ENCODE results near the gene CSPG4. TPM values are rescaled to one million over a fixed set of nuclear protein-coding genes. Genes with fewer than 3 reads are reported as not detected.
A peak's percentile ranks its signal among the peaks of the same experiment; 100 is the strongest.
"Not testable (repeated sequence)": the region's sequence is repeated elsewhere in the genome, so short reads cannot be mapped to it uniquely, and the experiment has no call there.

Gene CSPG4
- polyA plus RNA-seq, 1 experiment, result 5.8 TPM

DNA sequence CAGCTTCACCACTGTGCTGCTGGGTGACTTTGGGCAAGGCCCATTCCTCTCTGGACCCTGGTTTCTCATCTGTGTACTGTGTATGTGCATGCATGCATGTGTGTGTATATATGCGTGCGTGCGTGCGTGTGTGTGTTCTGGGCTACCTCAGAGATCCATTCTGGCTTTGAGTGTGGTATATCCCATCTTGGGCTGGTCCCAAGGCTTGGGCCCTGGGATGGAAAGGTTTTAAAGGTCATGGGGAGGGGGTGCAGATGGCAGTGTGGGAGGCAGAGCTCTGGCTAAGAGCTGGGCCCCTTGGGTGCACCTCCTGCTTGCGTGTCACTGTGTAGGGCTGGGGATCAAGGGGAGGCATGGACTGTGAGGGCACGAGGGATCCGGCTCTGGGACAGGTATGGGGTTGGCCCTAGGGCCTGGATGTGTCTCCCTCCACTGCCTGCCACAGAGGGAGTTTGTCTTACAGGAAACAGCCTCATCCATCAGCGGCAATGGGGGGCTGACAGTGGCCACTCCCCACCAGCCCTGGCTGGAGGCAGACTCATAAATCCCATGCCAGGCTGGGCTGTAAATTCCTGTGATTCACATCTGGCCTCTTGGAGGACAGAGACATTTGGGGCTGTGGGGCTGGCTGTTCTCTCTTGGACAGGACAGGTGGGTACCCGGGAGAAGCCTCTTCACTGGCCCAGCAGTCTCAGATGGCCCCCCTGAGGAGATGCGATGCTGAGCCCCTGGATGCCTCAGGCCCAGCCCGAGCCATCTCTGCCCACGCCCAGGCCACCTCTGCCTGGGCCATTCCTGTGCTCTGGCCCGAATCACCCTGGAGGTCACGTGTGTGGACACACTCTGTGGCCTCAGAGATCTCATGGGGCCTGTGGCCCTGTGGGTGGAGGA is 21.4 kb upstream of the CSPG4 start:
- H3K4me3 ChIP-seq (ENCODE audit: low read depth, low read length), result no peak overlapping the region
- H3K27ac ChIP-seq (ENCODE audit: low read depth, low read length), result no peak overlapping the region
- H3K27me3 ChIP-seq (ENCODE audit: control insufficient read depth, insufficient read depth, low read length), result no peaks in the 10 kb centered on the region
- DNase-seq (ENCODE audit: low read depth, low spot score), result no peak
- no peaks in the 10 kb centered on the region for H3K9me3 ChIP-seq (ENCODE audit: control insufficient read depth, insufficient read depth, low read length)
- TF ChIP-seq, protein P1, sequence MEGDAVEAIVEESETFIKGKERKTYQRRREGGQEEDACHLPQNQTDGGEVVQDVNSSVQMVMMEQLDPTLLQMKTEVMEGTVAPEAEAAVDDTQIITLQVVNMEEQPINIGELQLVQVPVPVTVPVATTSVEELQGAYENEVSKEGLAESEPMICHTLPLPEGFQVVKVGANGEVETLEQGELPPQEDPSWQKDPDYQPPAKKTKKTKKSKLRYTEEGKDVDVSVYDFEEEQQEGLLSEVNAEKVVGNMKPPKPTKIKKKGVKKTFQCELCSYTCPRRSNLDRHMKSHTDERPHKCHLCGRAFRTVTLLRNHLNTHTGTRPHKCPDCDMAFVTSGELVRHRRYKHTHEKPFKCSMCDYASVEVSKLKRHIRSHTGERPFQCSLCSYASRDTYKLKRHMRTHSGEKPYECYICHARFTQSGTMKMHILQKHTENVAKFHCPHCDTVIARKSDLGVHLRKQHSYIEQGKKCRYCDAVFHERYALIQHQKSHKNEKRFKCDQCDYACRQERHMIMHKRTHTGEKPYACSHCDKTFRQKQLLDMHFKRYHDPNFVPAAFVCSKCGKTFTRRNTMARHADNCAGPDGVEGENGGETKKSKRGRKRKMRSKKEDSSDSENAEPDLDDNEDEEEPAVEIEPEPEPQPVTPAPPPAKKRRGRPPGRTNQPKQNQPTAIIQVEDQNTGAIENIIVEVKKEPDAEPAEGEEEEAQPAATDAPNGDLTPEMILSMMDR (IDR thresholded peaks at IDR 0.05; ENCODE audit: low read depth, low read length), result no peak
- ChIA-PET CTCF (no interaction called here), POLR2A (no interaction called here)

DNA sequence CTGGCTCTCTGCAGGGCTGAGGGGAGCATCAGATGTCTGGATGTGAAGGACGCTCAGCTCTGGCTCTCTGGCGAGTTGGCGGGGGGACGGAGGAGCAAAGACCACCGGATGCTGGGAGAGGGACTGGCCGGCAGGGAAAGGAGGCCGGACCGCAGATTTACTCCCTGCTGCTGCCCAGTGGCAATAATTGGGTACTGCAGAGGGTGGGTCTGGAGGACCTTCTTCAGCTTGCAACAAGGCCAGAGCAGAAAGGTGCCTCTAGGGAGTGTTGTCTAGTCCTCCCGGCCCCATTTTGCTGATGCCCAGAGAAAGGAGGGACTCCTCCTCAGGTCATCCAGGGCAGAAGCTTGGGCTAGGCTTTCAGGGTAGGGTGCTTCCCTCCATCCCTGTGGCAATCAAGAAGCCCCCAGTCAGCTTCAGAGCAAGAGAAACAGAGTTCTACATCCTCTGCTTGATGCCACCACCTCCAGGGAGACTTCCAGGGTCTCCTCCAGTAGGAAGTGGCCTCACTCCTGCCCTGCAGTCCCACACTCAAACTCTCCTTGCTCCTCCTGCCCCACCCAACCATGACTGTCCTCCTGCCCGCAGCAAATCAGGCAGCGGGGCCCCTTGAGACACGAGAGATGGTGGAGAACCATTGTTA is 20.3 kb upstream of the CSPG4 start:
- CTCF ChIA-PET, result interaction anchor here (0.5 to 1.3 kb wide), 8 partner anchors 9 to 394 kb away, joined by 3 to 10 read pairs (median 4); a partner anchor contains a TSS
- no peak overlapping the region for H3K4me3 ChIP-seq (ENCODE audit: low read depth, low read length)
- no peak for DNase-seq (ENCODE audit: low read depth, low spot score)
- no peak overlapping the region for H3K27ac ChIP-seq (ENCODE audit: low read depth, low read length)
- POLR2A ChIA-PET, result interaction anchor here (0.7 kb wide), 1 partner anchor 941 kb away, joined by 3 read pairs; no protein-coding TSS in a partner anchor
- no peaks in the 10 kb centered on the region for H3K27me3 ChIP-seq (ENCODE audit: control insufficient read depth, insufficient read depth, low read length)
- TF ChIP-seq, protein P1 (IDR thresholded peaks at IDR 0.05; ENCODE audit: low read depth, low read length), result peak; percentile 86
- no peaks in the 10 kb centered on the region for H3K9me3 ChIP-seq (ENCODE audit: control insufficient read depth, insufficient read depth, low read length)

DNA sequence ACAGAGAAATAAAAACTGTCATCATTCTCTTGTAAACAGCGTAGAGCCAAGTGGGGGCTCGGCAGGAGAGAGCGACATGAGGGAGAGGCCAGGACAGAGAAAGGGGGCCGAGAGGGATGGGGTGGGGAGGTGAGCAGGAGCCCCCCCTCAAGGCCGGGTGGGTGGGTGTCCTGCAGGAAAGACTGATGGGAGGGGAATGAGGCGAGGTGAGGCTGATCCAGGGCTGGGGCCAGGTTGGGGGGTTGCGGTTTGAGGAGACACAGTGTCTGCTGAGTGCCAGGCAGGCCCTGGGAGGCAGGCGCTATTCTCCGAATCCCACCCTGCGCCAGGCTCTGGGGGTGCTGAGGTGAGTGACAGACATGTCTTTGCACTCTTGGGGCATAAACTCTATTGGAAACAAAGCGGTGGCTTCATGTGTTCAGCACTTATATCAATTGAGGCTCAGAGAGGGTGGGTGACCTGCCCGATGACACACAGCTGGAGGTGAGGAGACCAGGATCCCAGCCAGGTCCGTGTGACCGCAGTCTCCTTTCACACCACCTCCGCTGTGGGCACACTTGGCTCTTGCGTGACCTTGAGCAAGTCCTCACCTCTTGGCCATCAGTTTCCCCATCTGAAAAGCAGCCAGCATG is 19.6 kb upstream of the CSPG4 start:
- H3K27me3 ChIP-seq (ENCODE audit: control insufficient read depth, insufficient read depth, low read length), result no peaks in the 10 kb centered on the region
- H3K27ac ChIP-seq (ENCODE audit: low read depth, low read length), result no peak overlapping the region
- DNase-seq (ENCODE audit: low read depth, low spot score), result no peak
- H3K9me3 ChIP-seq (ENCODE audit: control insufficient read depth, insufficient read depth, low read length), result no peaks in the 10 kb centered on the region
- ChIA-PET CTCF (interaction anchor here (1.1 to 1.3 kb wide), 7 partner anchors 9 to 70 kb away, joined by 3 to 10 read pairs (median 4); a partner anchor contains a TSS), POLR2A (interaction anchor here (0.7 kb wide), 1 partner anchor 46 kb away, joined by 6 read pairs; no protein-coding TSS in a partner anchor)
- TF ChIP-seq, protein P1 (IDR thresholded peaks at IDR 0.05; ENCODE audit: low read depth, low read length), result no peak
- no peak overlapping the region for H3K4me3 ChIP-seq (ENCODE audit: low read depth, low read length)

DNA sequence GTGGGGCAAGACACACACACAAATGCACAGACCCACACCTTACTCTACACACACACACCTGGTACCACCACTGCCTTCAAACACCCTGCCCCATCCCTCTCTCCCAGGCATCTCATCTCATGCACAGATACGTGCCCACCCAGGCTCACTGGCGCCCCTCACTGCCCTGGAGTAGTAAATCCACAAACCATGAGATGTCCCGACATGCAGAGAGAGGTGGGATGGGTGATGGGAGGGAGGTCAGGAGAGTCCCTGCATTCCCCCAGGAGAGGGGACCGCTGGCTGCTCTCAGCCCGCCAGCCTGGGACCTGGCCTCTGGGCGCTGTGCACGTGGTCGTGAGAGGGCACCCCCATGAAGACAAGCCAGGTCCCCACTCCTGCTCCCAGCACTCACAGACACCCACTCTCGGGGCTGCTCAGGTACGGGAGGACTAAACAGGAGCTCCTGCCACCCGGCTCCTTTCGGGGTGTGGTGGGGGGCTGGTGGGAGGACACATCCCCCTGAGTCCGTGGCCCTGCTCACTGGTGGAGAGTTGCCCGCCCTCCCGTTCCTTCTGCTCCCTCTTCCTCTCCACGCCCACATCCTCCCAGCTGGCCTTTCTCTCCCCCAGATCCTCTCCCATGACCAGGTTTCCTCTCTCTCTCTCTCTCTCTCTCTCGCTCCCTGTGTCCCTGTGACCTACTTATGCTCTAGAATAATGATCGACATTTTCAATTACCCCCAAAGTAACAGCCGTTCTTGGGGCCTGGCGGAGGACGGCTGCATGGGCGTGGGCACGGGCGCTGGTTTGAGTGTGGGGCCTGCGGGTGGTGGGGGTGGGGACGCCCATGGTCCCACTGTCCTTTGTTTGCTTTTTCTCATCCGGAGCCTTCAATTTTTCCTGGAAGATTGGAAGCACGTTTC is 18.9 kb upstream of the CSPG4 start:
- Histone ChIP-seq H3K4me3 (ENCODE audit: low read depth, low read length) (no peak overlapping the region), H3K27me3 (ENCODE audit: control insufficient read depth, insufficient read depth, low read length) (no peaks in the 10 kb centered on the region), H3K27ac (ENCODE audit: low read depth, low read length) (no peak overlapping the region), H3K9me3 (ENCODE audit: control insufficient read depth, insufficient read depth, low read length) (no peaks in the 10 kb centered on the region)
- TF ChIP-seq, protein P1 (IDR thresholded peaks at IDR 0.05; ENCODE audit: low read depth, low read length), result 0 out of 2 replicates have a peak, but pooled peaks have one; percentile 7
- DNase-seq (ENCODE audit: low read depth, low spot score), result no peak
- POLR2A ChIA-PET, result interaction anchor here (0.7 kb wide), 2 partner anchors 35 to 45 kb away, joined by 4 to 6 read pairs; no protein-coding TSS in a partner anchor
- CTCF ChIA-PET, result interaction anchor here (1.1 kb wide), 1 partner anchor 71 kb away, joined by 3 read pairs; no protein-coding TSS in a partner anchor

DNA sequence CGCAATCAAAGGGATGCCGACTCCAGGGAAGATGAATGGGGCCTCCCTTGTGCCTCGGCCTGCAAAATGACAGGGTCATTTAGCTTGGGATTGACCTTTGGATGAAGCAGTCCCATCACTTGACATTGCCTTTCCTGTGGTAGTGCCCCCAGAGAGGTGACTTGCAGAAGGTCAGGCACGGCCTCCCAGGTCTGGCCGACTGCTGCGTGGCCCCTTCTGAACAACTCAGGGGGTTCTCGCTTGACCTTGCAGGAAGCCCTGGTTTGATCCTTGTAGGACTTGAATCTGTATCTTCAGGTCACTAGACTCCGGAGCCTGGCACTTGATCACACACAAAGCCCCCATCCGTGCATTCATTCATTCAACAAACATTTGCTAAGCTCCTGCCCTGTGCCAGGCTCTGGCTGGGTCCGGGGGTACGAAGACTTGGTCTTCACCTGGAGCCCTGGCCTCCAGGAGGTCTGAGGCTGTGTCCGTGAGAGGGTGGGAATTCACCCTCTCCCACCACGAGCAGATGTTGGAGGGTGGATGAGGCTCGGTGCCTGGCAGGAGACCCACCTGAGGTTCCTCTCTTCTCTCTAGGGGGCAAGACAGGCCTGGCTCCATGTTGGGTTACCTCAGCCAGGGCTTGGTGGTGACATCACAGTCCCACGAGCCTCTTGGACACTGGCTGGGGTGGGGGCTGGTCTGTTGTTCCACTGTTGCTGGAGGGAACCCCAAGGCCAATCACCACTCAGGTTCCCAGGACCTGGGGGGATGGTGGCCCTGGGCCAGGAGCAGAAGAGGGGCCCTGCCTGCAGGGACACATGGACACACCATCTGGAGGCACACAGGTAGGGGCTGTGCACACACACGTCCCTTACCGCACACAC is 18.0 kb upstream of the CSPG4 start:
- H3K27ac ChIP-seq (ENCODE audit: low read depth, low read length); DNase-seq (ENCODE audit: low read depth, low spot score); H3K9me3 ChIP-seq (ENCODE audit: control insufficient read depth, insufficient read depth, low read length); H3K4me3 ChIP-seq (ENCODE audit: low read depth, low read length); H3K27me3 ChIP-seq (ENCODE audit: control insufficient read depth, insufficient read depth, low read length); POLR2A ChIA-PET: not testable (repeated sequence)
- CTCF ChIA-PET, result interaction anchor here (1.1 kb wide), 1 partner anchor 72 kb away, joined by 3 read pairs; no protein-coding TSS in a partner anchor
